ENCODE measurements around the gene SNX30. TPM values are rescaled to one million over a fixed set of nuclear protein-coding genes. Genes with fewer than 3 reads are reported as not detected.

SNX30 gene
- total RNA-seq, 1 experiment from 2014 or later, result 8.1 TPM

- DNase-seq (ENCODE audit: low read depth), result peak; percentile 16
Measured at GRCh38 chr9:112921549-112921948, 171.0 kb downstream of the SNX30 start.

Other genes with a start within 250 kb of the SNX30 start
- 16.3 and 29.4 TPM in 2 replicates for gene INIP, start 32.6 kb upstream of the SNX30 start, total RNA-seq (2014; rRNA removed; shearing (Covaris generic))
- not detected in 2 replicates for gene SLC46A2, start 140.1 kb downstream of the SNX30 start, total RNA-seq (2014; rRNA removed; shearing (Covaris generic))